ENCODE results near the gene ATG5. TPM values are rescaled to one million over a fixed set of nuclear protein-coding genes. Genes with fewer than 3 reads are reported as not detected.

Gene ATG5
- total and polyA plus RNA-seq, 9 of the 15 experiments (the other 6 are each of a cell fraction or from before 2014, with no cell fraction given) = 29.0 to 80.0 (median 53.2) TPM

- TF ChIP-seq TRIM24 (IDR thresholded peaks at IDR 0.05) = 0 out of 4 replicates have a peak, but pooled peaks of 1 of the 2 experiments have one; percentile 11
- 0 out of 2 replicates have a peak, but pooled peaks have one; percentile 39 for TF ChIP-seq NFE2 (IDR thresholded peaks at IDR 0.05; ENCODE audit: low read depth)
- TF ChIP-seq CTCF (IDR thresholded peaks at IDR 0.05 in 2 of 3, conservative IDR thresholded peaks at IDR 0.05 in 1 of 3; ENCODE audit: insufficient read depth in 2 of 3, low read depth in 1 of 3, low read length in 3 of 3) = peak; percentile 23 to 54 (median 39); a peak in 4 of 6 replicates
- 0 out of 2 replicates have a peak, but pooled peaks have one; percentile 33 for TF ChIP-seq RNF2 (IDR thresholded peaks at IDR 0.05)
- TF ChIP-seq CBFA2T3 (IDR thresholded peaks at IDR 0.05) = peak; percentile 48
- TF ChIP-seq ETV1 (tag; conservative IDR thresholded peaks at IDR 0.05; ENCODE audit: low read depth) = peak; percentile 65
- TF ChIP-seq NR2C1 (IDR thresholded peaks at IDR 0.05) = no peak
- 0 out of 2 replicates have a peak, but pooled peaks have one; percentile 17 for TF ChIP-seq NR2C1 (tag; IDR thresholded peaks at IDR 0.05)
- TF ChIP-seq RAD21 (CRISPR knock-in tag; conservative IDR thresholded peaks at IDR 0.05 in 1 of 2, IDR thresholded peaks at IDR 0.05 in 1 of 2) = peak; percentile 38 to 57
- TF ChIP-seq HOXB6 (CRISPR knock-in tag; IDR thresholded peaks at IDR 0.05; ENCODE audit: borderline replicate concordance) = no peak
- no peak; the same call in 1 of the 2 replicates for TF ChIP-seq MTA1 (IDR thresholded peaks at IDR 0.05; ENCODE audit: borderline replicate concordance)
- TF ChIP-seq CEBPG (CRISPR knock-in tag; IDR thresholded peaks at IDR 0.05) = 0 out of 2 replicates have a peak, but pooled peaks have one; percentile 17
- TF ChIP-seq CEBPG (tag; conservative IDR thresholded peaks at IDR 0.05 in 1 of 2, IDR thresholded peaks at IDR 0.05 in 1 of 2) = no peak
- TF ChIP-seq ZNF197 (CRISPR knock-in tag; IDR thresholded peaks at IDR 0.05; ENCODE audit: low read depth) = no peak
- TF ChIP-seq CXXC5 (CRISPR knock-in tag; IDR thresholded peaks at IDR 0.05) = peak; percentile 80
- 0 out of 2 replicates have a peak, but pooled peaks have one; percentile 29 for TF ChIP-seq TEAD4 (IDR thresholded peaks at IDR 0.05; ENCODE audit: low read length)
- TF ChIP-seq TEAD4 (CRISPR knock-in tag; IDR thresholded peaks at IDR 0.05; ENCODE audit: borderline replicate concordance) = no peak
- peak in 1 of 2 experiments; percentile 77; a peak in 2 of 4 replicates for TF ChIP-seq RCOR1 (IDR thresholded peaks at IDR 0.05; ENCODE audit: borderline replicate concordance in 1 of 2, low read depth in 2 of 2, low read length in 2 of 2)
- TF ChIP-seq MAFG (tag; conservative IDR thresholded peaks at IDR 0.05) = 0 out of 2 replicates have a peak, but pooled peaks have one; percentile 11
- TF ChIP-seq PBX2 (CRISPR knock-in tag; IDR thresholded peaks at IDR 0.05; ENCODE audit: low read depth) = no peak
- TF ChIP-seq PBX2 (tag; conservative IDR thresholded peaks at IDR 0.05; ENCODE audit: low read depth) = peak; percentile 71
Observed at GRCh38 chr6:106155219-106155830, 170.2 kb downstream of the ATG5 start (continued).

Data from K562 (cell line).